ENCODE results near the gene DOC2B.

GRCh38 chr17:177762-178161 lies 3.7 kb downstream of the DOC2B start:
- TF ChIP-seq CTCF (conservative IDR thresholded peaks at IDR 0.05 in 1 of 2, IDR thresholded peaks at IDR 0.05 in 1 of 2; ENCODE audit: extremely low read depth in 1 of 2, insufficient read depth in 1 of 2, low read depth in 1 of 2, low read length in 2 of 2) (no peak), EZH2 (IDR thresholded peaks at IDR 0.05; ENCODE audit: borderline replicate concordance, low read length) (no peak)
